GM18907 (cell line): ENCODE measurements around the gene ADGRB2.

Source experiments
- ATAC-seq: cut with Tn5 transposase; IDR thresholded peaks from one replicate; pipeline ENCODE4 v1.9.1; 2021; ENCODE audit warnings: mild to moderate bottlenecking, moderate library complexity; ENCODE audit not compliant: unreplicated experiment

ADGRB2 gene

GRCh38 chr1:31764312-31765040 lies at the start of gene ADGRB2:
Gene ADGRB2, minus strand, starts transcription at chr1:31764340. Its CDS starts 7,119 bp downstream, at chr1:31757221.
- ATAC-seq: no peak

GRCh38 chr1:31812158-31812829 lies 48.2 kb upstream of the ADGRB2 start:
- no peak for ATAC-seq

DNA sequence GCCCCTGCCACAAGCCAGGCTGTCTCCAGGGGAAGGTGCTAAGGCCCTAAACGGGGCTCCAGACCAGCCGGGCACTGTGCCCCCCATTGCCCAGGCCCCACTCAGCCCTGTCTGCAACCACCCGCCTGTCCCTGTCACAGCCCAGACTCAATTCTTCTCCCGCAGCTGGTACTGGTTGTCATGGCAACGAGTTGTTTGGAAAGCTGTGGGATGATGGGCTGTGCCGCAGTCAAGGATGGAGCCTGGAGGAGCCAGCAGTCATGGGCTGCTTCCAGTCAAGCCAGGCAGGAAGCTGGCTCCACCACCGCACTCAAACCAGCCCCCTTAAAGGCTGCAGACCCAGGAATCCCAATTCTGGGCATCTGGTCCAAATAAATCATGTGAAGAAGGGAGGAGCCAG lies 47.5 kb upstream of the ADGRB2 start:
- ATAC-seq: no peak

DNA sequence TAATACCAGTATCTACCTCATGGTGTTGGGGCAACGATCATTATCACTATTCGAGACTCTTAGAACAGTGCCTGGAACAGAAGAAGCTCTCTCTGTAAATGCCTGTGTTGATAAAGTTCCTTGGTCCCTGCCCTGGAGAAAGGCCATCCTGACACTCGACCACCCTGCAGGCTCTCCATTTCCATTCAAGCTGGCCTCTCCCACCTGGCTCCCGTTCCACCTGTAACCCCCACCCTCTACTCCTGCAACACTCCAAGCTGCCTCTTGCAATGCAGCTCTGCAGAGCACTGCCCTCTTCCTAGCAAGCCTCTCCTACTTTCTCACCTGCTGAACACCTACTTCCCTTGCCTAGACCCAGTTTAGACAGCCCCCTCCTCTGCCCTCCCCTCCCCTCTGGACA lies 45.6 kb upstream of the ADGRB2 start:
- no peak for ATAC-seq

DNA sequence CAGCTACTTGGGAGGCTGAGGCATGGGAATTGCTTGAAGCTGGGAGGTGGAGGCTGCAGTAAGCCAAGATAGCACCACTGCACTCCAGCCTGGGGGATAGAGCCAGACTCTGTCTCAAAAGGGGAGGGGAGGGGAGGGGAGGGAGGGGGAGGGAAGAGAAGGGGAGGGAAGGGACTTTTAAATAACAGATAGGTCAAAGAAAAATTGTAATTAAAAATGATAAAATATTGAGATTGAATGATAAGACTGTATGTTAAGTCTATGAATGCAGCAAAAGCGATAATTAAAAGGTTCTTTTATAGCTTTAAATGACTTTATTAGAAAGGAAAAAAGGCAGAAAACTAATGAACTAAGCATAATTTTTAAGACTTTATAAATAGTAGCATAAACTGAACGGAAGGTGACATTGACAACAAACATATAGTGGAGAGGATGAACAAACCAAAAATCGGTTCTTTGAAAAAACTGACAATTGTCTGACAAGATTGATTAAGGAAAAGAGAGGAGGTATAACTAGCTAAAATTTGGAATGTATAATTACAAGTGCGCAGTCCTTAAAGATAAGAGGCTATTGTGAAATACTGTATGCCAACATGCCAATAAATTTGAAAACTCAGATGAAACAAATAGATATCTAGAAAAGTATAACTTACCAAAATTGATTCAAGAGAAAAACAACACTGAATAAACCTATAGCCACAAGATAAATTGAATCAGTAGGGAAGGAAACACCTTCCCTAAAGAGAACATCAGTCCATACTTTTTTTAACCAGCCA lies 43.3 kb upstream of the ADGRB2 start:
- no peak for ATAC-seq

DNA sequence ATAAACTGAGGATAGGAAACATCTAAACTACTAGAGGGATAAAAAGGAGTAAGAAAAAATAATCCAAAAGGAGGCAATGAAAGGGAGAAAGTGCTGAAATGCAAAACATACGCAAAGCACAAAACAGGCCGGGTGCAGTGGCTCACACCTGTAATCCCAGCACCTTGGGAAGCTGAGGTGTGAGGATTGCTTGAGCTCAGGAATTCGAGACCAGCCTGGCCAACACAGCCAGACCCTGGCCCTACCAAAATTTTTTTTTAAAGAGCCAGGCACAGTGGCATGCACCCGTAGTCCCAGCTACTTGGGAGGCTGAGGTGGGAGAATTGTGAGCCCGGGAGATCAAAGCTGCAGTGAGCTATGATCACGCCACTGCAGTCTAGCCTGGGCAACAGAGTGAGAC lies 41.2 kb upstream of the ADGRB2 start:
- no peak for ATAC-seq

- ATAC-seq: no peak
Observed at GRCh38 chr1:31804098-31804497, 40.0 kb upstream of the ADGRB2 start.

DNA sequence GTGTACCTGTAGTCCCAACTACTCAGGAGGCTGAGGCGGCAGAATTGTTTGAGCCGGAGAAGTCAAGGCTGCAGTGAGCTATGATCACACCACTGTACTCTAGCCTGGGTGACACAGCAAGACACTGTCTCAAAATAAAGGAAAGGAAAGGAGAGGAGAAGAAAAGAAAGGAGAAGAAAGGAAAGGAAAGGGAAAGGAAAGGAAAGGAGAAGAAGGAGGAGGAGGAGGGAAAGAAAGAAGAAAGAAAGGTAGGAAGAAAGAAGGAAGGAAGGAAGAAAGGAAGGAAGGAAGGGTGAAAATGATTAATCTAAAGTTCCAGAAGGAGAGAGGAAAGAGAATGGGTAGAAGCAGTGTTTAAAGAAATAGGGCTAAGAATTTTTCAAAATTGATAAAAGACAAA lies 39.5 kb upstream of the ADGRB2 start:
- no peak for ATAC-seq

- ATAC-seq: no peak
Observed at GRCh38 chr1:31802190-31803150, 38.3 kb upstream of the ADGRB2 start.

- ATAC-seq: no peak
Observed at GRCh38 chr1:31801458-31801857, 37.3 kb upstream of the ADGRB2 start.

GRCh38 chr1:31800674-31800967 lies 36.5 kb upstream of the ADGRB2 start:
- no peak for ATAC-seq

DNA sequence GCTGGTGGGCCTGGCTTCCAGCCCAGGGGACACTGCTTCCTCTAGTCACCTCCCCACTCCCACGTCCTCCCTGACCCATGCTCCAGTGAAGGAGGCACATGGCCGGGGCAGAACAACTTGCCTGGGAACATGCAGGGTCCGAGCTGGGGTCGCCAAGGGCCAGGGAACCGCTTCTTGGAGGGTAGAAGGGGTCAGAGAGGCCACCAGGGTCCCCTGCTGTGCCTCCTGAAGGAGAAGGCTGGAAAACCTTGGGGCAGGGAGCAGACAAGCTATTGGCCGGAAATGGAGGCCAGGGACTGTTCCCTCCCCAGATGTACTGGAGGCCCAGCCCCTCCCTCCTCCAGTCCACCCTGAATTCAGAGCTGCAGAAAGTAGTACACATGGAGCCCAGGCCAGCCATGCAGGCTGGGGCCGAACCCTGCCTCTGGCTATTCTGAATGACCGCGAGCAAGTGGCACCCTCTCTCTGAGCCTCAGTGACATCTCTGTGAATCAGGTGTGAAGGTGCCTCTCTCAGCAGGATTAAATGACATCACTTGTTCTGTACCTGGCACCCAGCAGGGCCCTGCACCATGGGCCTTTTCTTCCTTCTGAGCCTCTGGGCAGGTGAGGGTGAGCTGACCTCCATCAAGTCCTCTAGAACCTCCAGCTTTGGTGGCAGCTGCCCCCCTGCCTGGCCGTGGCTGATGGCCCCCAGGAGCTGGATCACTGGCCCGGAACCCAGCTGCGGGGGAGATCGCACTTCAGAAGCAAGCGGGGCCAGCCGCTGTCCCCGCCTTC lies 35.9 kb upstream of the ADGRB2 start:
- ATAC-seq: no peak

DNA sequence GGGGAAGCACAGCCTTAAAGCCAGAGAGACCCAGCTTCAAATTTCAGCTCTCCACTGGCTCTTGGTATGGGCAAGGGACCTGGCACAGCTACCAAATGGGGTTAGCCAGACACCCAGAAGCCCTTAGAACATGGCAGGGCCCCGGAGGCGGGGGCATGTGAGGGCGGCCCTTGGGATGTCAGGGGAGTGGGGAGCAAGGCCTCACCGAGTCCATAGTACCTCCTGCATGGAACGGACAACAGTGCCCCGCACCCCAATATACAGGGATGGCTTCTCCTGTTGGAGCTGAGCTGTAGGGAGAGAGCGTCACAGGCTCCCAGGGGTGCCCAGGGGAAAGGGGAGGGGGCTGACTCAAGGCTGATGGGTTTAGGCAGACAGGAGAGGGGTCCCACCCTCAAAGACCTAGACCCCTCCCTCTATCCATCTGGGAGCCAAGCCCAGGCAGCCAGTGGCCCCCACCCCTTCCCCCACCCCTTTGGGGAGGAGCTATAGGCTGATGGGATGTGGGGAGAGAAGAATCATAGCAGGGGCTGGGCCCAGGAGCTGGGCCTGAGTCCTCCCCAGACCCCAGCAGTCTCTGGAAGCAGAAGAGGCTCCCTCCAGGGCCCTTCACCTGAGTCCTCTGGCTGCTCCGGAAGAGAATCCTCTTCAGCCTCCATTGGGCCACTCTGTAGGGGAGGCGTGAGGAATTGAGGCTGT lies 35.2 kb upstream of the ADGRB2 start:
- ATAC-seq: no peak

DNA sequence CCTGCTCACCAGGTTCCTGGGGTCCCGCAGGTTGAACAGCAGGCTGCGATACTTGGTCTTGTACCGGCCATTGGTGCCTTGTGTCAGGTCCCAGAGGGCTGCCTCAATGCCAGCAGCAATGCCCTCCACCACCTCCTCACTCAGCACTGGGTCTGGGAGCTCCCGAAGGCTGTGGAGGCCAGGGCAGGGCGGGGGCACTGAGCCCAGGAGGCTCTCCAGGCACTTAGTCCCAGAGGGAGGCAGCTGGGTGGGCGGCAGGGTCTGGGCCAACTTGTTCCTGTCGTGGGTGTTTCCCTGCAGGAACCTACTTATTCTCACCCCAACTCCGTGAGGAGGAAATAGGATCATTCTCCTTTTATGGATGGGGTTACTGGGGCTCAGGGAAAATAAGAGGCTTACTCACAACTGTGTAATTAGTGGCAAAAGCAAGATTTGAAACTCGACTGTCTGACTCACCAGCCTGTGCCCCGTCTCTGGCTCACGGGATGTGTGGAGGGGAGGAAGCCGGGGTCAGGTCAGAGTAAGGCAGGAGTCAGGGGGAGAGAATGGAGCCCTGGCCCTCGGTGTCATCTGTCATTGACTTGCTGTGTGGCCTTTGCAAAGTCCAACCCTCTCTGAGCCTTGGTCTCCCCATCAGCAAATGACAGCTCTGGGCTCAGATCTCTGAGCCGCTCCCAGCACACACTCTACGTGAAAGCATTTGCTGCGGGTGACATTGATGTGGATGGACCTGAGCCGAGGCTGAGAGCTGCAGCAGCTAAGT lies 34.5 kb upstream of the ADGRB2 start:
- no peak for ATAC-seq

- ATAC-seq: no peak
Observed at GRCh38 chr1:31798086-31798432, 33.9 kb upstream of the ADGRB2 start.

DNA sequence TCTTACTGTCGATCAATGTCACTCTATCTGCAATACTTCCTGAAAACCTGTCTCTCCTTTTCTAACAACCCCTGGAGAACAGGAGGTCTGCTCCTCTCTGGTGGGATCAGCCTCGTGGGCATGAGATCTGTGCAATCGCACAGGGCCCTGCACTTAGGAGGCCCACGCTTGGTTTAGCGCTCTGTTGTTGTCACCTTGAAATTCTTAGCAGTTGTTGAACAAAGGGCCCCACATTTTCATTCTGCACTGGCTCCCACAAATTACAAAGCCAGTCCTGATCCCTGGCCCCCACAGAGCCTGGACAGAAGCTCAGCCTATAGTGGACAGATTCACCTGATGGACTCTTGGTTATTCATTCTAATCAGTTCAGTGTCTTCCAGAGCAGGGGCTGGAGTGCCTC lies 33.1 kb upstream of the ADGRB2 start:
- no peak for ATAC-seq

DNA sequence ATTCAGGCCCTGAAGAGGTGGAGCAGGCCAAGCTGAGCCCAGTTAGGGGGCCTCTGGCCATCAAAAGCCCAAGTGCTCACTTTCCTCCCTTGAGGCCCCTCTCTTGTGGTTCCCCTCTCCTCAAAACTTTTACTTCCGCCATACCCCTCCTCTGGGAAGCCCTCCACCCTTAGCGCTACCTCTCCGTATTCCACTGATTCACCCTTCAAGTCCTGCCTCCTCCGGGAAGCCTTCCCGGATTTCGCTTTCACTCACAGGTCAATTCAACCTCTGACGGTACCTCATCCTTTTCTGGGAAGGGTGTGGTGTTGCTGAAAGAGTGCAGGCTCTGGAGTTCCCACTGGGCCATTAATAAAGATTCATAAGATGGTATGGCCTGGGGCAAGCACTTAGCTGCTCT lies 32.6 kb upstream of the ADGRB2 start:
- no peak for ATAC-seq

DNA sequence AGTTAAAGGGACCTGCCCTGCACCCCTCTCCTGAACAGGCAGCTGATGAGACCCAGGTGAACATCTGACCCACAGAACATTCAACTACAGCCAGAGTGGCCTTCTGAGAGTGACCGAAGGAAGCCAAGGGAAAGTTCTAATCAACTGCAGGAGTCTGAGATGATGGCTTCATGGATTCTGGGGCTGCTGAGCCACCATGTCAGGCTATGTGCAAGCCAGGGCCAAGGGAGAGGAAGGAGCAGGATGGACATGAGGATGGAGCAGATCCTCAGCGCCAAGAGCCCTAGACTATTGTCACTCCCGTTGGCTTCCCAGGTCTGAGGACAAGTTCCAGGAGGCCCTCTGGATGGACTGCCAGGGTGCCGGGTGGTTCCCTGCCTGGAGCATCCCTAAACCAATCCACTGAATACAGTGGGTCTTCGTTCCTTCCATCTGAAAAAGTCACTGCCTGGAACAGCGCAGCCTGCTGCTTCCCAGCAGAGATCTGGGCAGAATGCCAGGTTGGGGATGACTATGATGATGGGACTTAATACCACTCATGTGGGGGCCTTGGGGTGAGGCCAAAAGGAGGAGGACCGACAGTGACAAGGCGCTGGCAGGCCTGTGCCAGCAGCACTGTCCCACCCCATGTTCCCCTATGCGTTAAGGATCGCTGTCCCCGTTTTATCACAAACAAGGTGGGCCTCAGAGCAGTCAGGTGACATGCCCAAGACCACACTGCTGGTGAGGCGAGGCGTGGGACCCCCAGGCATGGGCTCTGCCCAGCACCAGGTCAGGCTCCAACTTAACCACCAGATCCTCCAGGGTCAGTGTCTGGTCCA lies 31.9 kb upstream of the ADGRB2 start:
- ATAC-seq: no peak
